Sigmoid colon (tissue), 4 donors: Measurements from ENCODE around the gene AVPI1.
A peak's percentile ranks its signal among the peaks of the same experiment; 100 is the strongest.

Experiments
- CTCF ChIP-seq, 4 experiments: fragments of 450-650 bp in 3 of 4; fragments of 200-600 bp in 1 of 4; IDR thresholded peaks; one replicate each; pipeline ENCODE4 v1.5.1; 2016 to 2019; ENCODE audit warnings: antibody characterized with exemption in 4 of 4, mild to moderate bottlenecking in 3 of 4, moderate library complexity in 2 of 4
- EP300 ChIP-seq, 4 donors: sonication (generic); formaldehyde crosslinking; IDR thresholded peaks; one replicate each; pipeline ENCODE4 v1.6.1; 2017; ENCODE audit warnings: antibody characterized with exemption in 4 of 4
- POLR2A ChIP-seq, 2 donors: fragments of 450-650 bp; IDR thresholded peaks; one replicate each; pipeline ENCODE4 v1.6.1; 2016; ENCODE audit warnings: antibody characterized with exemption in 2 of 2, mild to moderate bottlenecking in 2 of 2, moderate library complexity in 2 of 2
- POLR2AphosphoS5 ChIP-seq, 4 donors: sonication (generic); formaldehyde crosslinking; IDR thresholded peaks; one replicate each; pipeline ENCODE4 v1.6.1; 2017; ENCODE audit warnings: antibody characterized with exemption in 4 of 4

- no peak for TF ChIP-seq CTCF (IDR thresholded peaks at IDR 0.05)
- TF ChIP-seq POLR2A (IDR thresholded peaks at IDR 0.05) = no peak
- no peak for TF ChIP-seq EP300 (IDR thresholded peaks at IDR 0.05)
- peak in 2 of 4 donors; percentile 62 to 65 for TF ChIP-seq POLR2AphosphoS5 (IDR thresholded peaks at IDR 0.05)
These were observed 31.1 kb upstream of the AVPI1 start for GRCh38 chr10:97718178-97718577.
